ENCODE data around the gene ANKRD40. TPM values are rescaled to one million over a fixed set of nuclear protein-coding genes. Genes with fewer than 3 reads are reported as not detected.

ANKRD40 gene
- total RNA-seq, 1 donor from 2014 or later = 62.0 TPM

DNA sequence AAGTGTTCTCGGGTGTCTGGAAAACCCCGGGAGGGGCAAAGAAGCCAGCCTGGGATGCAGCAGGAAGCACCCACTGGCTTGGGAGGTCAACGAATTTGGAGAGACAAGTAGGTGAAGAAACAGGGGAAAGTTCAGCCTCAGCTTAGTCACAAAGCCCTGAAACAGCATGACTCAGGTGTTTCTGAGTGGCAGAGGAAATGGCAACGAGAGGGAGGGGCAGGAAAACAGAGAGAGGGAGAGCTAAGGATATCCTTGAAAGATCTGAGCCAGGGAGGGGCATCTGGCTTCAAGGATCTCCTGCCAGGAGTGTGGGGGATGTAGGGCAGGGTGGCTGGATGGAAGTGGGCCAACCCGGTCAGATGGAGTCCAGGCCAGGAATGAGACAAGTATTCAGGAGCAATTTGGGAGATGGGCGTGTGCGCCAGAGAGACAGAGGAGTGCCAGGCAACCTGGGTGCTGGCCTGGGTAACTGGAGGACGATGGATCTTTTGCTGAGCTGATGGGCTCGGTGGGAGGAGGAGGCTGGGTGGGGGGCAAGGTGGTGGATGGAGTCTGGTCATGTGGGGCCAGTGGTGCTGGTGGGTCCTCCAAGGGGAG, 45.8 kb downstream of the ANKRD40 start:
- TF ChIP-seq, protein P1, sequence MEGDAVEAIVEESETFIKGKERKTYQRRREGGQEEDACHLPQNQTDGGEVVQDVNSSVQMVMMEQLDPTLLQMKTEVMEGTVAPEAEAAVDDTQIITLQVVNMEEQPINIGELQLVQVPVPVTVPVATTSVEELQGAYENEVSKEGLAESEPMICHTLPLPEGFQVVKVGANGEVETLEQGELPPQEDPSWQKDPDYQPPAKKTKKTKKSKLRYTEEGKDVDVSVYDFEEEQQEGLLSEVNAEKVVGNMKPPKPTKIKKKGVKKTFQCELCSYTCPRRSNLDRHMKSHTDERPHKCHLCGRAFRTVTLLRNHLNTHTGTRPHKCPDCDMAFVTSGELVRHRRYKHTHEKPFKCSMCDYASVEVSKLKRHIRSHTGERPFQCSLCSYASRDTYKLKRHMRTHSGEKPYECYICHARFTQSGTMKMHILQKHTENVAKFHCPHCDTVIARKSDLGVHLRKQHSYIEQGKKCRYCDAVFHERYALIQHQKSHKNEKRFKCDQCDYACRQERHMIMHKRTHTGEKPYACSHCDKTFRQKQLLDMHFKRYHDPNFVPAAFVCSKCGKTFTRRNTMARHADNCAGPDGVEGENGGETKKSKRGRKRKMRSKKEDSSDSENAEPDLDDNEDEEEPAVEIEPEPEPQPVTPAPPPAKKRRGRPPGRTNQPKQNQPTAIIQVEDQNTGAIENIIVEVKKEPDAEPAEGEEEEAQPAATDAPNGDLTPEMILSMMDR (conservative IDR thresholded peaks at IDR 0.05) = no peak
- no peak overlapping the region for H3K27ac Mint-ChIP-seq (ENCODE audit: unreplicated experiment)
- peaks cover 12% of the 10 kb centered on the region for H3K4me1 Mint-ChIP-seq
- no peaks in the 10 kb centered on the region for H3K9me3 Mint-ChIP-seq
- H3K27me3 Mint-ChIP-seq (ENCODE audit: low read depth) = no peaks in the 10 kb centered on the region
- H3K4me3 Mint-ChIP-seq = no peak overlapping the region
- DNase-seq (ENCODE audit: low read depth, low spot score) = no peak
- H3K36me3 Mint-ChIP-seq (ENCODE audit: low read depth) = no peaks in the 10 kb centered on the region

DNA sequence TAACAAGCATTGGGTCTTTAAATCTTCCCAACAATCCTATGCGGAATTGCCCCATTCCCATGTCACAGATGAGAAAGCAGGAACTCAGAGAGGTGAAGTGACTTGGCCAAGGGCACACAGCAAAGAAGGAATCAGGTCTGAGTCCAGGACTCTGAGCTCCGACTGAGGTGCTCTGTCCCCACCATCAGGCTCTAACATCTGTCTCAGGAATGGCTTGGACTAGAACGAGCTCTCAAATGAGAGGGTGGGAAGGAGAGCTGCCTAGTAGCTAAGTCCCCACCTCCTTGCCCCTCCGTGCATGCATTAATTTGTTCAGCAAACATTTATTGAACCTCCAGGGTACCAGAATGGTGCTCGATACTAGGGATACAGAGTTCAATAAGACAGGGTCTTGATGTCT, 46.4 kb downstream of the ANKRD40 start:
- Mint-ChIP-seq H3K4me1 (peaks cover 12% of the 10 kb centered on the region), H3K27ac (ENCODE audit: unreplicated experiment) (no peak overlapping the region), H3K4me3 (no peak overlapping the region), H3K9me3 (no peaks in the 10 kb centered on the region), H3K36me3 (ENCODE audit: low read depth) (no peaks in the 10 kb centered on the region), H3K27me3 (ENCODE audit: low read depth) (no peaks in the 10 kb centered on the region)
- TF ChIP-seq, protein P1 (conservative IDR thresholded peaks at IDR 0.05) = no peak
- DNase-seq (ENCODE audit: low read depth, low spot score) = no peak

DNA sequence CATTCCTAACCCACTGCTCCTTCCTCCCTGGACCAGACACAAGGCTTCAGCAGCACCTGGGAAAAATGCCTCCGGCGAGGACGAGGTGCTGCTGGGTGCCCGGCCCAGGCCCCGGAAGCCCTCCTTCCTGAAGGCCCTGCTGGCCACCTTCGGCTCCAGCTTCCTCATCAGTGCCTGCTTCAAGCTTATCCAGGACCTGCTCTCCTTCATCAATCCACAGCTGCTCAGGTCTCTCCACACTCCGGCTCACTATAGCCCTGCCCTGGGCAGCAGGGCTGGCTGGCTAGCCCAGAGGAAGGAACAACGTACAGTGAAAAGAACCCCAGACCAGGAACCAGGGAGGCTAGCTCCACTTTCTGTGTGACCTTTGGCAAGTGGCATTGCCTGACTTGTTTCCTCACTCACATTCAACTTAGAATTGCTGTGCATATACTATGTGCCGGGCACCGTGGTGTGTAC, 46.8 kb downstream of the ANKRD40 start:
- H3K27me3 Mint-ChIP-seq (ENCODE audit: low read depth) = no peaks in the 10 kb centered on the region
- peak overlapping the region; percentile 67 for H3K27ac Mint-ChIP-seq (ENCODE audit: unreplicated experiment)
- H3K36me3 Mint-ChIP-seq (ENCODE audit: low read depth) = no peaks in the 10 kb centered on the region
- H3K4me1 Mint-ChIP-seq = peaks cover 12% of the 10 kb centered on the region
- no peak for DNase-seq (ENCODE audit: low read depth, low spot score)
- TF ChIP-seq, protein P1 (conservative IDR thresholded peaks at IDR 0.05) = no peak
- H3K4me3 Mint-ChIP-seq = no peak overlapping the region
- no peaks in the 10 kb centered on the region for H3K9me3 Mint-ChIP-seq

DNA sequence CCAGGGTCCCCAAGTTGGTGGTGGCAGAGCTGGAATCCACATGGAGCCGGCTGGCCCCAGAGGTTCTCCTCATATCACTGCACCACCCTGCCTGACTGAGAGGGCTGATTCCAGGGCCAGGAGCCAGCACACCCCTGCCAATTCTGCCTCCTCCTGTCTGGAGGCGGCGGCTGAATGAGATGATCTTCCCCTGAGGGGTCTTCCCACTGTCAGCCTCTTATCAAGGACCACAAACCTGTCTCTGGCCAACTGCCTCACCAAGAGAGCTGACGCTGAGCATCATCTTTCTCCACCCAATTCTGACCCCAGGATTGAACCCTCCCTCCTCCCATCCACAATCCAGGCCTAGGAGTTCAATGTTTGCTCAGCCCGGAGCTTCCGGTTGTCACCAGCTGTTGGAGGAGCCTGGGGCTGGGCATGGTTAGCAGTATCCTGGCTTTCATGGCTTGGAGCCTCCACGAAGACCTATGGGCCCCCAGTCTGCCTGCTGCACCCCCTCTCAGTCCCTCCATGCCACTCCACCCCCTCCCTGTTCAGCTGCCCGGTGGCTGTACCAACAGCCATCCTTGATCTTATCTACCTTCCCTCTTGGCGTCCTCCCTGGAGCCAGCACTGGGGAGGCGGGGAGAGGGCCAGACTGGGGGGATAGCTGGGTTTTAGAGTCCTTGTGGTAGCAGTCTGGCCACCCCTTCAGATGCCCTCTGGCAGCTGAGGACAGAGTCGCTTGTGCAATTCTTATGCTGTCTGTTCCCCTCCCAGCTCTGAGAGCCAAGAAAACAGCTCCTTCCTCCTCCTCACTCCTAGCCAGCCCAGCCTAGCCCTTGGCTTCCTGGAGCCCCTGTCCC, 47.5 kb downstream of the ANKRD40 start:
- peaks cover 12% of the 10 kb centered on the region for H3K4me1 Mint-ChIP-seq
- no peaks in the 10 kb centered on the region for H3K36me3 Mint-ChIP-seq (ENCODE audit: low read depth)
- no peaks in the 10 kb centered on the region for H3K27me3 Mint-ChIP-seq (ENCODE audit: low read depth)
- DNase-seq (ENCODE audit: low read depth, low spot score) = no peak
- TF ChIP-seq, protein P1 (conservative IDR thresholded peaks at IDR 0.05) = no peak
- H3K27ac Mint-ChIP-seq (ENCODE audit: unreplicated experiment) = peak overlapping the region; percentile 67
- no peak overlapping the region for H3K4me3 Mint-ChIP-seq
- H3K9me3 Mint-ChIP-seq = no peaks in the 10 kb centered on the region

DNA sequence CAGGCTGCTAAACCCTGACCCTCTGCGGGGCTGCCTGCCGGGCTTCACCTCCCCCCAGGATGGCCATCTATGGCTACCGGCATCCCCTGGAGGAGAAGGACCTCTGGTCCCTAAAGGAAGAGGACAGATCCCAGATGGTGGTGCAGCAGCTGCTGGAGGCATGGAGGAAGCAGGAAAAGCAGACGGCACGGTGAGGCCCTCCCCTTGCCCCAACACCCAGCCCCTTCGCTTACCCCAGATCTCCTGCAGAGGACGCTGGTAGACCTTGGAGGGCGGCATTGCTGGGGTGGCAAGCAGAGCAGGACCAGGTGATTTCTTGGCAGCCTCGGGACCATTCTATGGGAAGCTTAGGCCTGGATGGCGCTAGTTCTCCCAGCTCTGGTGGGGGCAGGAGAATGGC, 48.5 kb downstream of the ANKRD40 start:
- Mint-ChIP-seq H3K36me3 (ENCODE audit: low read depth) (no peaks in the 10 kb centered on the region), H3K4me3 (no peak overlapping the region), H3K4me1 (peaks cover 12% of the 10 kb centered on the region), H3K9me3 (no peaks in the 10 kb centered on the region), H3K27ac (ENCODE audit: unreplicated experiment) (no peak overlapping the region), H3K27me3 (ENCODE audit: low read depth) (no peaks in the 10 kb centered on the region)
- DNase-seq (ENCODE audit: low read depth, low spot score) = no peak
- TF ChIP-seq, protein P1 (conservative IDR thresholded peaks at IDR 0.05) = no peak

All from neural crest cell (in vitro differentiated cells).